GM12801 (cell line): ENCODE measurements around the gene BCL11A.

Source experiments
- TF ChIP-seq, protein P1 (sequence below): IDR thresholded peaks from one replicate; pipeline ENCODE4 v1.5.1; 2011; ENCODE audit warnings: control low read depth; ENCODE audit not compliant: insufficient read length; ENCODE audit errors: extremely low read depth

Gene BCL11A

DNA sequence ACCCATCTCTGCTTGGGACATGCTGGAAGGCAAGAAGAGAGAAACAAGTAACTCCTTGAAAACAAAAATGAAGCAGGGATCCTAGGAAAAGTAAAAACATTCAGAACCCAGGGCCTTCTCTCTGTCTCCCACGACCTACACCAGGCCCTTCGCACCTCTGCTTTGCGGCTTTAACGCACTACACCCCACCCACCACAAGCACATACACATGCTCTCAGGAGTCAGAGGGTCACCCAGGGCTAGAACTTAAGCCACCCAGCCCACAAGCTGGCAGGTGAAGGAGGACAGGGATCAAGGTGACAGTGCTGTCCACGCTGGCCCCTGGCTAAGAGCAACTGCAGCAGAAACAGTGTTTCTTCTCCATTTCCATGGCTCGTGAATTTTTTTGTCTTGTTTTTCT lies 72.2 kb downstream of the BCL11A start:
- TF ChIP-seq, protein P1, sequence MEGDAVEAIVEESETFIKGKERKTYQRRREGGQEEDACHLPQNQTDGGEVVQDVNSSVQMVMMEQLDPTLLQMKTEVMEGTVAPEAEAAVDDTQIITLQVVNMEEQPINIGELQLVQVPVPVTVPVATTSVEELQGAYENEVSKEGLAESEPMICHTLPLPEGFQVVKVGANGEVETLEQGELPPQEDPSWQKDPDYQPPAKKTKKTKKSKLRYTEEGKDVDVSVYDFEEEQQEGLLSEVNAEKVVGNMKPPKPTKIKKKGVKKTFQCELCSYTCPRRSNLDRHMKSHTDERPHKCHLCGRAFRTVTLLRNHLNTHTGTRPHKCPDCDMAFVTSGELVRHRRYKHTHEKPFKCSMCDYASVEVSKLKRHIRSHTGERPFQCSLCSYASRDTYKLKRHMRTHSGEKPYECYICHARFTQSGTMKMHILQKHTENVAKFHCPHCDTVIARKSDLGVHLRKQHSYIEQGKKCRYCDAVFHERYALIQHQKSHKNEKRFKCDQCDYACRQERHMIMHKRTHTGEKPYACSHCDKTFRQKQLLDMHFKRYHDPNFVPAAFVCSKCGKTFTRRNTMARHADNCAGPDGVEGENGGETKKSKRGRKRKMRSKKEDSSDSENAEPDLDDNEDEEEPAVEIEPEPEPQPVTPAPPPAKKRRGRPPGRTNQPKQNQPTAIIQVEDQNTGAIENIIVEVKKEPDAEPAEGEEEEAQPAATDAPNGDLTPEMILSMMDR, result no peak

DNA sequence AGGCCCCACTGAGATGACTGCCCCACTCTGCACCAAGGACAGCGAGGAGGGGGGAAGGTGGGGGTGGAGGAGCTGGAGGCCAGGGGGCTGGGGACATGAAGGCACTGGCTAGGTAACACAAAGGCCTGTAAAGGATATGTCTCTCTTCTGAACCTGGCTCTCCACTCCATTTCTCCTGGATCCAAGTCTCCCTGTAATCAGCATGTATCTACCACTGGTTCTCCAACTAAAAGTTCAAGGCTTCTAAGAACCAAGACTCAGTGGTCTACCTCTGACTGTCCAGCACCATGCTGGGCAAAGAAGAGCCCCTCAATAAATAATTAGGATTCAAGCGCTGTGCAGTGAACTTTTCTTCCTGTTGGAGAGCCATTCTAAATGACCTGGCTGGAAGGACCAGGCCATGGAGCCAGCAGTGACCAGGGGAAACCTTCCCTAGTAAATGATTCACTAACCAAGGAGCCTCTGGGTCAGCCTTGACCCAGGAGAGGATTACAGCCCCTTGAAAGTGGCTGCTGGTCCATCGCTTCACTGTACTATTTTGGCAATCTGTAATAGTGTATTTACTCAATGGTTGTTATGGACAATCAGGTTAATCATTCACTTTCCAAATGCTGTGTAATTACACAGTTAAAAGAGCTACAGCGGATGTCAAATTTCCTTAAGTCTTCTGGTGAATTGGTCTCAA lies 73.2 kb downstream of the BCL11A start:
- TF ChIP-seq, protein P1, result no peak

DNA sequence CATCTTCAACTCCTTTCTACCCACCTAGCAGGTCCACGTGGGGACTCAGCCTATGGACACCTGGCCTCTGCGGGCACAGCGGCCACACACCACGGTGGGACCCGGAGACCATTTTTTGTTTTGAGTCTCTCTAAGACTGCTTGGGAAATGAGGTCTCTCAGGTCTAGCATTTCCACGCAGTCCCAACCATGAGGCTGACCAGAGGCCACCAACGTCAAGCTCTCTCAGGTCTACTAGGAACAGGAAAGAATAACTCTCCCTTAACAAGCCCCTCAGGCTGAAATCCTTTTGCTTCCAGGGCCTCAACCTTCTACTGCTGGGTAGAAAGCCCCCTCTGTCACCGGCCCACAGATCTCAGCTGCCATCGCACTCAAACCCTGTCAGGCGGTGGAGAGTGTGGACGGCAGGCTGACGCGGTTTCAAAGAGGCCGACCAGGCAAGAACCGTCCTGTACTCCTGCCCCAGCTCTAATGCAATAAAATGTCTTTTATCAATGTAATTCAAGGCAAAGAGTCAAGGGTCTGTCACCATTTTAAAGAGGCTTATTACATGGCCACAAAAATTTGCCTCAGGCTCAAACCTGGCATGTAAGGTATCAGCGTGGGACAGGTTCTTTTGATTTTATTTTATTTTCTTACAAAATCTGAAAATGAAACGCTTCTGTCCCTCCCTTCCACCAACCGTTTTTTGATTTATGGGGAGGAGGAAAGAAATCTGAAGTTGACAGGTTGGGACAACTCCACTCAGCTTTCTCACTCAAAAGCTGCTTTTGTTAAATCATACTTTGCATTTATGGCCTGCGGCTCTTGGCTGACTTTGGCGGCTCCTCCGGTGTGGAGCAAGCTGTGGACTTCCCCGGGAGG lies 74.0 kb downstream of the BCL11A start:
- TF ChIP-seq, protein P1, result no peak

DNA sequence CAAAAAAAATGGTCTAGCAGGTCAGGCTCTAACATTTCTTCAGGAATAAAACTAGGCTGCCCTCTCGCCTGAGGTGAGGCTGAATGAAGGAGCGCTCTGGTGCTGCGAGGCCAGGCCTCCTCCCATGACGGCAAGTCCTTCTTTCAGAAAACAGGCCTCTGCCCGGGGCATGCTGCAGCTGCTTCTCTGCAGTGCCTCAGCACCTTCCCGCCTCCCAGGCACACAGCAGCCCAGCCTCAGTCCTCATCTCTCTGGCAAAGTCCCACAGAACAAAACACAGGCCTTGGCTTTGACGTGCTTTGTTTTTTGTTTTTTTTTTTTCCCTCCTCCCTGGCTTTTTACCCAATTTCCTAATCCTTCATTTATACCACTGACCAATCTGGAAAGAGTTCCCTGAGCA lies 74.8 kb downstream of the BCL11A start:
- TF ChIP-seq, protein P1, result no peak

DNA sequence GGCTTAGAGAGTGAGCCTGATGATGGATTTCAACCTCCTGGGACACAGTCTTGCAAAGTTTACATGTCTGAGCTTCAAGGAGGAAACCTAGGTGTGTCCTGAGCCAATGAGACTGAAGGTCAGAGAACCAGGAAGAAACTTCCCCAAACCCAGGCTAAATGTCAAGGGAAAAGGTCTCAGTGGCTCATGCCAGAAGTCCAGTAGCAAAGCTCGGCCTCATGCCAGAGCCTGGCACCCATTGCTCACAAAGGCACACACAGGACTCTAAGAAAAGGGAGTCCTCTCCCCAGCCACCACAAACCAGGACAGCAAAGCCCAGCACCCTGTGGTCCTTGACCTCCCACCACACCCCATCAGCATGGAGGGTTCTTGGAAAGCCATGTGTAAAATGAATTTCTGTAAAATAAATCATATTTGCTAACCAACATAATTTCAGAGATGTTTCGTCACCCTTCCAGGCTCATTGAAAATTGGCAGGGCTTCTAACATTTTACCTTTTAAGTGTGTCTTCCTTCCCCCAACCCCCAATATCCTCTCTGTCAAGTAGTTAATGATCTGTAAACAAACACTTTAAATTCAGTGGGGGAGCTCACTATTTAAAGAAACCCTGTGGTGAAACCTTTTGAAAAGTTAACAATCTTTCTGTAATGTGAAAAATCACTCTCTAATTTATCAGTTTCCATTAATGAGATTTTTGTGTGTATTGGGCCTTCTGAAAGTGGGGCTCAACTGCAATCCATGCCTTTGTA lies 77.1 kb downstream of the BCL11A start:
- TF ChIP-seq, protein P1, result no peak

DNA sequence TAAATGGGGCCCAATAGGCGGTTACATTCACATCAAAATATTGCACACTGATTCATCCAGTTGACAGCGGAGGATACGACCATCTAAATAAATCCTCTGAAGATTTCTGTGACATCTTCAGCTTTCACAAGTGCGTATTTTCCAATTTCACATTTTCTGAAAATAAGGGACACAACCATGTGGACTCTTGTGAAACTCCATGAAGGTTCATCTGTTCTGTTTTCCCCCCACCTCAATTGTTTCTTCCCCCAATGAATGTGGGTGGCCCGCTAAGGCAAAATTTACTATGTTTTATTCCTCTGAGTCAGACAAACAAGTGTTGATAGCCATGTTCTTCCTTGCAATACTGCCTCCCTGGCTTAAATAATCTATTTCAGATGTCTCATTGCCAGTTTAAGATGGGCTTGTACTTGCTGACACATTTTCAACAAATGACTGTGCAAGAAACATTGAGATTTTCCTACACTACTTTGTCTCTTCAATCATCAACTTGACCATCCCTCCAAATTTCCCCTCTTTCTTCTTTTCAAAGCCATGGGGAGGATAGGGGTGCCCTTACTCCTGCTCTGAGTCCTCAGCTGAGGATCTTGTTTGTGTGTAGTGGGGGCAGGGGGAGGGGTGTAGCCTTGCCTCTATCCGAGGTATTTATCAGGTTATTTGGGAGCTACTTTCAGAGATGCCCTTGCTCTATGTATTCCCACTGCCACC lies 78.2 kb downstream of the BCL11A start:
- TF ChIP-seq, protein P1, result no peak

DNA sequence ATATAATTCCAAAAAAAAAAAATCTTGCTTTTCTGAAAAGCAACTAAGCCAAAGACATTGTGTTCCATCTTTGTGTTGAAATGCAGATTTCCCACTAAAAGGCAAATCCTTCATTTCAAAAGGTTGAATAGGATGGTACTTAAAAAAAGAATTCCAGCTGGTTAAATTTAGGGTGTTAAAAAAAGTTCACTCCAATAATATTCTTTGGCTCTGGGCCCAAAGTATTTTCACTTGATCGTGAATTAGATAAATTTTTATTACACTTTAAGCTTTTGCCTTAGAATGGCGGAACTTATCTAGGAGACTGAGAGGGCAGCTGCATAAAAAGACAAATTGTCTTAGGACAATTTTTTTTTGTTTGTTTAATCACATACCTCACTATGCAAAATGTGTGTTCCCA lies 79.2 kb downstream of the BCL11A start:
- TF ChIP-seq, protein P1, result no peak
